Effector memory CD4-positive, alpha-beta T cell (primary cell): ENCODE measurements around the gene MFAP5.

Source experiments
- DNase-seq, 3 donors: peaks; one replicate each; pipeline ENCODE4 v3.0.0-alpha.2; 2020
- H3K27ac ChIP-seq: 2 replicates; pipeline ENCODE4 v1.7.0; 2013; ENCODE audit warnings: mild to moderate bottlenecking, low read length, moderate library complexity; ENCODE audit not compliant: insufficient read depth, poor library complexity, severe bottlenecking
- H3K27me3 ChIP-seq: replicated peaks from 2 replicates; pipeline ENCODE4 v1.7.0; 2013; ENCODE audit warnings: mild to moderate bottlenecking, low read length; ENCODE audit not compliant: insufficient read depth, control insufficient read depth, poor library complexity, severe bottlenecking
- H3K36me3 ChIP-seq: 2 replicates; pipeline ENCODE4 v1.7.0; 2013; ENCODE audit warnings: mild to moderate bottlenecking, low read length, moderate library complexity; ENCODE audit not compliant: control insufficient read depth, insufficient read depth
- H3K4me1 ChIP-seq: 2 replicates; pipeline ENCODE4 v1.7.0; 2013; ENCODE audit warnings: low read length, mild to moderate bottlenecking; ENCODE audit not compliant: control insufficient read depth, insufficient read depth, poor library complexity, severe bottlenecking
- H3K4me3 ChIP-seq: 2 replicates; pipeline ENCODE4 v1.7.0; 2013; ENCODE audit warnings: low read length, low read depth, mild to moderate bottlenecking; ENCODE audit not compliant: insufficient read depth, poor library complexity, severe bottlenecking
- H3K9me3 ChIP-seq: 2 replicates; pipeline ENCODE4 v1.7.0; 2013; ENCODE audit warnings: mild to moderate bottlenecking, low read length, moderate library complexity; ENCODE audit not compliant: control insufficient read depth
- total RNA-seq, 3 donors: gene quantifications; one replicate each; lab custom pipeline; 2026; lab: John Stamatoyannopoulos, UW

Gene MFAP5
- 0 reads per million in 3 donors for total RNA-seq

DNA sequence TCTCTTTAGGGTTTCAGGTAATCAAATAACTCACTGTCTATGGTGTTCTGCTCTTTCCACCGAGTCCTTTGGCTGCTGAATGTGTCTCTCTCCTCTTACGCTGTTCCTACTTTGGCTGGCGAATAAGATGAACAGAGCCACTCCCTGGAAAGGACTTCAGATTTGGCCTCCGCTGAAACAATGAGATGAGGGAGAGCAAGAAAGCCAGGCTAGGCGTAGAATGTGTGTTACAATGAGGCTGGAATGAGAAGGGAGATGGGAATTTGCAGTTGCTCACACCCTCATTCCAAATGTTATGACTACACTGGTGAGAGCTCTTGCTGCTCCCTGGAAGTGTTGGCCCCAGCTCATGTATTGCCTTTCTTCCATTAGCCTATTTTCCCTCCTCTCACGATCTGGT, at the start of gene MFAP5:
TSS of gene MFAP5 (minus strand) at position 234 of the 400 bp plus-strand sequence. CDS start 722 bp downstream, outside the sequence.
- no peaks in the 10 kb centered on the region for H3K9me3 ChIP-seq
- H3K36me3 ChIP-seq = no peaks in the 10 kb centered on the region
- no peak for DNase-seq
- H3K4me1 ChIP-seq = no peaks in the 10 kb centered on the region
- H3K4me3 ChIP-seq = no peak within 1 kb of the TSS
- H3K27ac ChIP-seq = no peak within 1 kb of the TSS
- H3K27me3 ChIP-seq = no peaks in the 10 kb centered on the region

GRCh38 chr12:8709124-8709830, 46.7 kb upstream of the MFAP5 start:
- H3K4me3 ChIP-seq = no peak overlapping the region
- DNase-seq = no peak

GRCh38 chr12:8702159-8702558, 39.5 kb upstream of the MFAP5 start:
- Histone ChIP-seq H3K27me3 (no peaks in the 10 kb centered on the region), H3K36me3 (no peaks in the 10 kb centered on the region), H3K4me1 (peaks cover 2% of the 10 kb centered on the region), H3K27ac (no peak overlapping the region), H3K9me3 (no peaks in the 10 kb centered on the region), H3K4me3 (no peak overlapping the region)
- DNase-seq = no peak

More at GRCh38 chr12:8709124-8709830, 46.7 kb upstream of the MFAP5 start:
- H3K36me3 ChIP-seq = no peaks in the 10 kb centered on the region
- H3K27me3 ChIP-seq = no peaks in the 10 kb centered on the region
- no peak overlapping the region for H3K27ac ChIP-seq
- H3K9me3 ChIP-seq = no peaks in the 10 kb centered on the region
- H3K4me1 ChIP-seq = no peaks in the 10 kb centered on the region

GRCh38 chr12:8701046-8701660, 38.5 kb upstream of the MFAP5 start:
- peaks cover 5% of the 10 kb centered on the region for H3K4me1 ChIP-seq
- DNase-seq = no peak
- H3K9me3 ChIP-seq = no peaks in the 10 kb centered on the region
- no peaks in the 10 kb centered on the region for H3K36me3 ChIP-seq
- no peak overlapping the region for H3K4me3 ChIP-seq
- H3K27ac ChIP-seq = no peak overlapping the region
- no peaks in the 10 kb centered on the region for H3K27me3 ChIP-seq

DNA sequence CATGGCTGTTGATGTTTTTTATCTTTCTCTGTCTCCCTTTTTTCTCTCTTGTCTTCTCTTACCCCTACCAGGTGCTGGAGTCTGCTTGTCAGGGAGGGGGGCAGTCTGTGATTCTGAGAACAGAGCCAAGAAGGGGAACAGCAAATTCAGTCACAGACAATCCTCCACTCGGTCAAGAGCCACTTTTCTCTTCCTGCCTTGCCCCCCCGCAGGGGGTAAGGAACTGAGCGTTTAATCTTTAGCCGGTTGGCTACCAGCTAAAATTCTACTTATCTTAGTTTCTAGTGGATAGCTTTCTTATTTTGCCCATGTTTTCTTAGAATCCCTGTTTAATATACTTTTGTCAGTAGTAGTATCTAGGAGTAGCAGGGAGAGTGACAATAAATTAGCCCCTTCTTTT, 37.1 kb upstream of the MFAP5 start:
- H3K36me3 ChIP-seq = no peaks in the 10 kb centered on the region
- H3K4me3 ChIP-seq = no peak overlapping the region
- DNase-seq = no peak
- H3K4me1 ChIP-seq = peaks cover 5% of the 10 kb centered on the region
- no peaks in the 10 kb centered on the region for H3K27me3 ChIP-seq
- H3K9me3 ChIP-seq = no peaks in the 10 kb centered on the region
- no peak overlapping the region for H3K27ac ChIP-seq

GRCh38 chr12:8698879-8699278, 36.3 kb upstream of the MFAP5 start:
- H3K27ac ChIP-seq = no peak overlapping the region
- peak overlapping the region; percentile 98 for H3K4me3 ChIP-seq
- H3K4me1 ChIP-seq = peaks cover 5% of the 10 kb centered on the region
- H3K36me3 ChIP-seq = no peaks in the 10 kb centered on the region
- DNase-seq = no peak
- no peaks in the 10 kb centered on the region for H3K9me3 ChIP-seq
- no peaks in the 10 kb centered on the region for H3K27me3 ChIP-seq

- Histone ChIP-seq H3K36me3 (no peaks in the 10 kb centered on the region), H3K4me3 (peak overlapping the region; percentile 98), H3K4me1 (peaks cover 5% of the 10 kb centered on the region), H3K27ac (peak overlapping the region; percentile 66), H3K9me3 (no peaks in the 10 kb centered on the region), H3K27me3 (no peaks in the 10 kb centered on the region)
- peak in 2 of 3 donors; percentile 8 to 30 for DNase-seq
Observed at GRCh38 chr12:8698132-8698851, 35.7 kb upstream of the MFAP5 start.

DNA sequence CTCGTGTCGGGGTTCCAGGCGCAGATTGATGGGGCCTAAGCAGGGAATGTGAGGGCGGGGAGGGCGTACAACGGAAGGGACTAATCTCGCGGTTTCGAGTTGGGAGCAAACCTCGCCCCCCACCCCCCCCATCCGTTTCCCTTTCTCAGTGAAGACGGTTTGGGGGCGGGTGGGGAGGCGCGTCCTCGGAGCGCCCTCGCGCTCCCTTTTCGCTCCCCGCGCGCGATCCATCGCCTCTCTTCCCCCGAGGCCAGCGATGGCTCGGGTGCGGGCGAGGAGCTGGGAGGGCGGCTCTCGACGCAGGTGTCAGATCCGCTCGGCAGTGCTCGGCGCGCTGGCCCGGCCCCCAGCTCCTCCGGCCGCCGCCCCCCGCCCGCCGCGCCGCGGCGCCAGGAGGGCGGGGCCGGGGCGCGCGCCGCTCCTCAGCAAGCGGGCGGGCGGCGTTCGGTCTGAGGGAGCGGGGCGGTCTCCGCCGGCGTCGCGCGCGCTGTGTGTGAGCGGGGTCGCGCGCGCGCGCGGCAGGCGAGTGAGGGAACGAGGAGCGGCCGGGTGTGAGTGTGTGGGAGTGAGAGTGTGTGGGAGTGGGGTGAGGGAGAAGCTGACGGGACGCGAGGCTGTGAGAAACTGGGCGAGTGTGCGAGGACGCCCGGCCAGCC, 35.0 kb upstream of the MFAP5 start, which contains the start of gene RIMKLB:
TSS of gene RIMKLB (plus strand) at position 516 of the 656 bp plus-strand sequence. CDS start 15,876 bp downstream, outside the sequence.
- Histone ChIP-seq H3K4me1 (peaks cover 5% of the 10 kb centered on the region), H3K27me3 (no peaks in the 10 kb centered on the region), H3K9me3 (no peaks in the 10 kb centered on the region), H3K36me3 (no peaks in the 10 kb centered on the region), H3K4me3 (peak within 1 kb of the TSS; percentile 98), H3K27ac (peak within 1 kb of the TSS; percentile 69)
- peak; percentile 55 to 64 (median 60) for DNase-seq

DNA sequence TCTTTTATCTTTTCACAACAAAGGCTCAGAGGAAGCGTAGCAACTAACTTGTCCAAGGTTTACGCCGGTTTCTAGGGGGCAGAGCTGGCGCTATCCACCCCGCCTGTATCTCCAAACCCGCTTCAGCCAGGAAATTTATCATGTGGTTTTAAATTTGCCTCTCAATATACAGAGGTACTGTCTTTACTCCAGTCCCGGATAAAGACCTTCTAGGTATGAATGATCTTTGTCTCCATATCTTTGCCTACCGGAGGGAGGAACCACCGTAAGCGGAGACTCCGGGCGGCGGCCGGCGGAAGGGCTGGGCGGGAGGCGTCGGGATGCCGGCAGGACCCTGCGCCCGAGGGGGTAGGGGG, 34.5 kb upstream of the MFAP5 start:
- Histone ChIP-seq H3K27me3 (no peaks in the 10 kb centered on the region), H3K27ac (peak overlapping the region; percentile 69), H3K9me3 (no peaks in the 10 kb centered on the region), H3K4me1 (peaks cover 5% of the 10 kb centered on the region), H3K4me3 (peak overlapping the region; percentile 85), H3K36me3 (no peaks in the 10 kb centered on the region)
- peak in 1 of 3 donors; percentile 2 for DNase-seq
